ENCODE data around the gene FOCAD.

DNA sequence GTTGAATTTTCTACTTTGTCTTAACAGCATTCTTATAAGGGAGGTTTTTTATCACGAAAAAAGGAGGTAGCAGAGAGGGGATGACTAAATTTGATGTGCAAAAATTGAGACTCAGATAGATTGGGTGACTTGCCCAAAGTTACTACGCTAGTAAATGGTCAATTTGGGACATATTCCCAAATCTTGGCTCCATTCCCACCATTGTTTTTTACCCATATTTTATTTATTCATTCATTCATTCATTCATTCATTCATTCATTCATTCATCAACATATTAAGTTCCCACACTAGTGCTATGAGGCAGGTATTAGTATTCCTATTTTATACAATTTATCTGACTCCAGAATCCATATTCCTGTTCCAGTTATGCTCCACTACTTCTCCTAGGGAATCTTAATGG lies 261.8 kb downstream of the FOCAD start:
- TF ChIP-seq CTCF (IDR thresholded peaks at IDR 0.05) = no peak
- no peak for TF ChIP-seq POLR2A (IDR thresholded peaks at IDR 0.05)

Data from prostate gland (tissue), 2 donors.